B cell (primary cell): ENCODE measurements around the gene TNFAIP8L3. TPM values are rescaled to one million over a fixed set of nuclear protein-coding genes. Genes with fewer than 3 reads are reported as not detected.

Source experiments
- ATAC-seq: fragments of 200-7000 bp; cut with Tn5 transposase; one replicate; pipeline ENCODE4 v1.10.0; 2021; ENCODE audit warnings: low read depth, mild to moderate bottlenecking, moderate number of reproducible peaks, moderate library complexity
- CTCF ChIA-PET: fragments of 350-600 bp; sonication (Branson Sonifier 250); formaldehyde crosslinking; loops from one replicate; lab custom pipeline; 2021; ENCODE audit warnings: antibody characterized with exemption, inconsistent platforms; lab: Charles Lee
- POLR2A ChIA-PET: fragments of 350-600 bp; sonication (Branson Sonifier 250); formaldehyde crosslinking; loops from one replicate; lab custom pipeline; 2021; ENCODE audit warnings: antibody characterized with exemption; lab: Charles Lee
- DNase-seq: peaks from one replicate; pipeline ENCODE4 v3.0.0; 2013
- H2AFZ ChIP-seq: 2 replicates; pipeline ENCODE4 v1.6.1; 2012; ENCODE audit warnings: mild to moderate bottlenecking, low read depth, low read length; ENCODE audit not compliant: insufficient read depth, poor library complexity, severe bottlenecking
- H3K27ac ChIP-seq, 2 donors: 1 replicate in 1 of 2; 2 replicates in 1 of 2; pipeline ENCODE4 v1.5.1; 2012 to 2013; ENCODE audit warnings: low read length in 2 of 2, mild to moderate bottlenecking in 2 of 2, moderate library complexity in 1 of 2
- H3K27me3 ChIP-seq, 4 experiments: fragments of 200-600 bp in 1 of 4; sonication (generic) in 1 of 4; replicated peaks in 1 of 4; 1 replicate in 2 of 4; 2 replicates in 2 of 4; pipeline versions ENCODE4 v1.6.1 to v1.7.0; 2013 to 2016; ENCODE audit warnings: low read length in 3 of 4, mild to moderate bottlenecking in 2 of 4, mixed read lengths in 1 of 4, moderate library complexity in 1 of 4; ENCODE audit not compliant: insufficient read depth in 4 of 4, control insufficient read depth in 3 of 4; ENCODE audit errors: control extremely low read depth in 1 of 4
- H3K36me3 ChIP-seq, 2 experiments: replicated peaks in 1 of 2; 1 replicate in 1 of 2; 2 replicates in 1 of 2; pipeline versions ENCODE4 v1.6.1 to v1.7.1; 2013; ENCODE audit warnings: low read length in 1 of 2; ENCODE audit not compliant: insufficient read depth in 2 of 2, control insufficient read depth in 1 of 2; ENCODE audit errors: control extremely low read depth in 1 of 2, extremely low read depth in 1 of 2
- H3K4me1 ChIP-seq, 2 donors: fragments of 200-600 bp in 1 of 2; sonication (generic) in 1 of 2; 1 replicate in 1 of 2; 2 replicates in 1 of 2; pipeline versions ENCODE4 v1.5.1 to v1.6.1; 2013 to 2017; ENCODE audit warnings: low read length in 2 of 2; ENCODE audit not compliant: control insufficient read depth in 2 of 2, insufficient read depth in 2 of 2
- H3K4me2 ChIP-seq: replicated peaks from 2 replicates; pipeline ENCODE3; 2012; ENCODE audit warnings: mild to moderate bottlenecking, low read depth, low read length; ENCODE audit not compliant: poor library complexity, severe bottlenecking
- H3K4me3 ChIP-seq, 5 experiments: fragments of 200-600 bp in 1 of 5; sonication (generic) in 1 of 5; 1 replicate in 3 of 5; 2 replicates in 2 of 5; pipeline versions ENCODE4 v1.5.1 to v1.7.0; 2011 to 2016; ENCODE audit warnings: low read length in 4 of 5, mild to moderate bottlenecking in 4 of 5, low read depth in 2 of 5, control low read depth in 1 of 5, moderate library complexity in 1 of 5; ENCODE audit not compliant: insufficient read depth in 1 of 5; ENCODE audit errors: control extremely low read depth in 1 of 5, extremely low read depth in 1 of 5
- H3K79me2 ChIP-seq: fragments of 200-600 bp; sonication (generic); one replicate; pipeline ENCODE4 v1.6.0; 2016; ENCODE audit warnings: low read length; ENCODE audit not compliant: control insufficient read depth, insufficient read depth
- H3K9ac ChIP-seq: fragments of 200-600 bp; sonication (generic); 2 replicates; pipeline ENCODE4 v1.6.1; 2017; ENCODE audit warnings: mild to moderate bottlenecking, low read length, moderate library complexity
- H3K9me3 ChIP-seq, 3 donors: one replicate each; pipeline versions ENCODE4 v1.6.1 to v1.7.1; 2013; ENCODE audit warnings: low read length in 2 of 3; ENCODE audit not compliant: control insufficient read depth in 2 of 3, insufficient read depth in 1 of 3; ENCODE audit errors: control extremely low read depth in 1 of 3
- H4K20me1 ChIP-seq: 2 replicates; pipeline ENCODE4 v1.6.0; 2012; ENCODE audit warnings: mild to moderate bottlenecking, low read length; ENCODE audit not compliant: insufficient read depth, control insufficient read depth, poor library complexity, severe bottlenecking
- H3K27ac Mint-ChIP-seq: one replicate; pipeline ENCODE4 v1.8.0; 2021; ENCODE audit warnings: mixed read lengths
- H3K27me3 Mint-ChIP-seq: one replicate; pipeline ENCODE4 v1.8.0; 2021; ENCODE audit warnings: mixed read lengths
- H3K4me1 Mint-ChIP-seq: one replicate; pipeline ENCODE4 v1.8.0; 2021; ENCODE audit warnings: mixed read lengths
- H3K4me3 Mint-ChIP-seq: one replicate; pipeline ENCODE4 v1.8.0; 2021; ENCODE audit warnings: mixed read lengths
- H3K9me3 Mint-ChIP-seq: one replicate; pipeline ENCODE4 v1.8.0; 2022; ENCODE audit warnings: mixed read lengths; ENCODE audit not compliant: insufficient read depth
- EZH2 ChIP-seq: IDR thresholded peaks from 2 replicates; pipeline ENCODE4 v1.6.1; 2012; ENCODE audit warnings: borderline replicate concordance, low read depth, mild to moderate bottlenecking, moderate library complexity, low read length; ENCODE audit not compliant: insufficient read depth, poor library complexity, severe bottlenecking
- WGBS: methylation state at CpG from one replicate; pipeline ENCODE4 v1.1.5; 2013; ENCODE audit warnings: missing lambda C conversion rate; ENCODE audit not compliant: insufficient coverage; 5-methylcytosine and 5-hydroxymethylcytosine counted together
- intact Hi-C: fragments of 100-400 bp; cut with micrococcal nuclease; formaldehyde crosslinking; loops from one replicate; pipeline ENCODE4 v1.10.0; 2022
- polyA plus RNA-seq: library from polyadenylated mRNA; depleted of rRNA; stranded (reverse); fragments of >200 nt; gene quantifications from 2 replicates; pipeline ENCODE4 v1.2.3, GENCODE V29; 2012
- total RNA-seq, 2 donors: library from RNA; stranded (reverse); fragments of 120-200 nt in 1 of 2; gene quantifications; 1 replicate in 1 of 2; 2 replicates in 1 of 2; pipeline versions ENCODE4 v1.2.3 to v1.2.4, GENCODE V29; 2013 to 2022
- TF ChIP-seq, protein P1 (sequence below): fragments of 200-600 bp; IDR thresholded peaks from one replicate; pipeline ENCODE4 v1.8.0; 2022; ENCODE audit warnings: antibody characterized with exemption, mild to moderate bottlenecking

TNFAIP8L3 gene
- total and polyA plus RNA-seq, 2 donors (not counting 1 experiment from before 2014, with no cell fraction given) = not detected

DNA sequence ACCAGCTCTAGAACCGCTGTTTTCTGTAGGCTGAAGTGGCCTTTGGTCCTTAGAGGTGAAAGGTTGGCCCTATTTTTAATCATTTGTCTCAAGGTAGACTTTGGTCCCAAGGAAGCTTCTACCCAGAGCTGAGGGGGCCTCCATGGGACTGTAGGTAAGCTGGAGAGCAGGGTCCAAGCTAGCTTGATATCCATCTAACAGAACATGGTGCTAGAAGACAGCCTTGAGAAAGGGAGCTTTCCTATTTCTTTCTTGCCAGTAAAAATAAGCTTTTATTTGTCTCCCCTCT lies 3.6 kb upstream of the TNFAIP8L3 start:
- Histone ChIP-seq H3K36me3 (no peaks in the 10 kb centered on the region), H3K4me1 (peaks cover 10% of the 10 kb centered on the region in 2 donors), H3K9ac (no peak overlapping the region), H3K4me3 (no peak overlapping the region), H2AFZ (no peak overlapping the region), H3K27ac (no peak overlapping the region), H3K4me2 (no peak overlapping the region), H3K79me2 (no peaks in the 10 kb centered on the region), H4K20me1 (no peaks in the 10 kb centered on the region), H3K9me3 (no peaks in the 10 kb centered on the region), H3K27me3 (peaks cover 0 to 27% (median 15%) of the 10 kb centered on the region in 4 experiments)
- no peaks in the 10 kb centered on the region for H3K9me3 Mint-ChIP-seq
- ChIA-PET CTCF (no interaction called here), POLR2A (no interaction called here)
- H3K27ac Mint-ChIP-seq = no peak overlapping the region
- peaks cover 12% of the 10 kb centered on the region for H3K4me1 Mint-ChIP-seq
- intact Hi-C loops = no loop called here
- no peak for ATAC-seq
- H3K4me3 Mint-ChIP-seq = no peak overlapping the region
- peaks cover 61% of the 10 kb centered on the region for H3K27me3 Mint-ChIP-seq
- WGBS = 100% methylated on average over 1 of the region's 1 CpG
- no peak for TF ChIP-seq EZH2
- TF ChIP-seq, protein P1, sequence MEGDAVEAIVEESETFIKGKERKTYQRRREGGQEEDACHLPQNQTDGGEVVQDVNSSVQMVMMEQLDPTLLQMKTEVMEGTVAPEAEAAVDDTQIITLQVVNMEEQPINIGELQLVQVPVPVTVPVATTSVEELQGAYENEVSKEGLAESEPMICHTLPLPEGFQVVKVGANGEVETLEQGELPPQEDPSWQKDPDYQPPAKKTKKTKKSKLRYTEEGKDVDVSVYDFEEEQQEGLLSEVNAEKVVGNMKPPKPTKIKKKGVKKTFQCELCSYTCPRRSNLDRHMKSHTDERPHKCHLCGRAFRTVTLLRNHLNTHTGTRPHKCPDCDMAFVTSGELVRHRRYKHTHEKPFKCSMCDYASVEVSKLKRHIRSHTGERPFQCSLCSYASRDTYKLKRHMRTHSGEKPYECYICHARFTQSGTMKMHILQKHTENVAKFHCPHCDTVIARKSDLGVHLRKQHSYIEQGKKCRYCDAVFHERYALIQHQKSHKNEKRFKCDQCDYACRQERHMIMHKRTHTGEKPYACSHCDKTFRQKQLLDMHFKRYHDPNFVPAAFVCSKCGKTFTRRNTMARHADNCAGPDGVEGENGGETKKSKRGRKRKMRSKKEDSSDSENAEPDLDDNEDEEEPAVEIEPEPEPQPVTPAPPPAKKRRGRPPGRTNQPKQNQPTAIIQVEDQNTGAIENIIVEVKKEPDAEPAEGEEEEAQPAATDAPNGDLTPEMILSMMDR = no peak
- no peak for DNase-seq

DNA sequence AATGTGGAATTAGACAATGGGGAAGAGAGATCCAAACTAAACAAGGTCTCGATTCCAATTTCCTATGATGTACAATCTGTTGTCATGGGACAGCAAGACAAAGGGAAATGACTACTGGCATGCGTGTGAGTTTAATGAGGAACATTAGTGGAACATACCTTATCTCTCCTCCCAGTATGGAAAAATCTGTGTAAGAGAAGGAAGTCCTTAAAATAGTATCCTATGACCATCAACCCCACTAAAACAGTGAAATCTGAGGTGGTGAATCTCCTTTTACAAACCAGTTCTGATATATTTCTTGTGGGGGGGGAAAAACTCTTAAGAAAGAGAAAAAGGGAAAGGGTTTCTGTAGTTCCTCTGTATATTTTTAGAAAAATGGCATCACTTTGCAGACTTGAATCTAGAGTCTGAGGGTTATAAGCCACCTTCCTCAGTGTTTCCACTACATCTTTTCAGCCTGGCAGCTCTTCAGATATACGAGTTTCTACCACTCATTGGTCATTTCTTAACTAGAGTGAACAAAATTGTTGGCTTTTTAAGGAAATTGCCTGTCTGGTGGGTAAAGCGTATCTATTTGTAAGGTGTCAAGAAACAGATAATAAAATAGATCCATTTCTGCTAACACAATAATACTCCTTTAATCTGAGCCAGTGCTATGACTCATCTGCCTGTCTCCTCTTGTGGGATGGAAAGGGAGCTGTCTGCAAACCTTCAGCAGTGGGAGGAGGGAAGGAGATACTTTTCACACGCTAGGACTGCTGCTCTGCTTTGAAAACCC lies 3.0 kb upstream of the TNFAIP8L3 start:
- H3K9ac ChIP-seq = no peak overlapping the region
- Mint-ChIP-seq H3K9me3 (no peaks in the 10 kb centered on the region), H3K27ac (no peak overlapping the region), H3K4me1 (peaks cover 13% of the 10 kb centered on the region), H3K4me3 (no peak overlapping the region), H3K27me3 (peaks cover 61% of the 10 kb centered on the region)
- no peaks in the 10 kb centered on the region for H3K36me3 ChIP-seq
- peaks cover 10 to 11% of the 10 kb centered on the region in 2 donors for H3K4me1 ChIP-seq
- no peak overlapping the region for H2AFZ ChIP-seq
- no peaks in the 10 kb centered on the region for H3K79me2 ChIP-seq
- 100% methylated on average over 1 of the region's 5 CpGs for WGBS
- ChIA-PET CTCF (no interaction called here), POLR2A (no interaction called here)
- no peak overlapping the region for H3K4me2 ChIP-seq
- no peak for ATAC-seq
- DNase-seq = no peak
- no peak overlapping the region for H3K4me3 ChIP-seq
- no peaks in the 10 kb centered on the region for H3K9me3 ChIP-seq
- TF ChIP-seq EZH2 = no peak
- TF ChIP-seq, protein P1 = no peak
- peaks cover 0 to 32% (median 16%) of the 10 kb centered on the region in 4 experiments for H3K27me3 ChIP-seq
- no peak overlapping the region for H3K27ac ChIP-seq
- intact Hi-C loops = no loop called here
- H4K20me1 ChIP-seq = no peaks in the 10 kb centered on the region
